Astrocyte of the spinal cord (primary cell): ENCODE results near the gene KDM1A.
A peak's percentile ranks its signal among the peaks of the same experiment; 100 is the strongest.

Experiments
- DNase-seq: peaks from one replicate; pipeline ENCODE4 v3.0.0; 2011; ENCODE audit warnings: low read depth, low spot score
- H3K4me3 ChIP-seq: 2 replicates; pipeline ENCODE4 v1.5.1; 2011; ENCODE audit warnings: low read depth, mild to moderate bottlenecking, low read length, moderate library complexity
- in situ Hi-C: cut with HindIII; loops from 2 replicates; pipeline ENCODE4 v1.10.0; 2017; ENCODE audit warnings: low sequenced_read_pairs
- TF ChIP-seq, protein P1 (sequence below): IDR thresholded peaks from 2 replicates; pipeline ENCODE4 v1.5.1; 2012; ENCODE audit warnings: low read depth, mild to moderate bottlenecking, low read length, inconsistent platforms

Gene KDM1A

DNA sequence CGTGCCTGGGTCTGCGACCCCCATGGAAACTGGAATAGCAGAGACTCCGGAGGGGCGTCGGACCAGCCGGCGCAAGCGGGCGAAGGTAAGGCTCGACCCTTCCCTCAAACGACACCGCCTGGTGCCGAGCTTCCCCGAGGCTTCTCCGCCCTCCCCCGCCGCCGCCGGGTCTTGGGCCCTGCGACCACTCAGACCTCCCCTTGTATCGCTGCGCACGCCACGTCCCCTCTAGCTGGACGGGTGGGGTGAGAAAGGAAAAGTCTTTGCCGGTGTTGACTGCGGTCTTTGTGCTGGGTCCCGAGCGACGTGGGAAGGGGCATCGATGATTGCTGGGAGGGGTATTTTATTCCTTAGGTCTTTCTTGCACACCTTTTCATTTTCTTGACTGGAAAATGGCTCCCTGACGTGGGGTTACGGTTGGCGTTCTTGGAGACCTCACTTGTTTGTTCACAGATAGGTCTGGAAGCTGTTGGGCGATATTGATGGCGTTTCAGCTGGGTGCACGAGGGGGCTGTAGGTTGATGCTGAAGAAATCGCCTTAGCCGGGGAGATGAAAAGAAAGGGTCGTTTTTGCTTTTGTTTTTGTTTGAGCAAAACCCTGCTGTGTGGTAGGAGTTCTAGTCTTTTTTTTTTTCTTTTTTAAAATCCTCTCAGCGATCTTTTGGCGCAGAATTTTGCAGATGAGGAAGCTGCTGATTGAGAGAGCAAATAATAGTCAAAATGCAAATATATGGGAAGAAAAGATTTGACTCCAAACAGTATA is 776 bp downstream of the KDM1A start:
- in situ Hi-C loops: no loop called here
- H3K4me3 ChIP-seq: peak overlapping the region; percentile 95
- DNase-seq: peak; percentile 53
- TF ChIP-seq, protein P1, sequence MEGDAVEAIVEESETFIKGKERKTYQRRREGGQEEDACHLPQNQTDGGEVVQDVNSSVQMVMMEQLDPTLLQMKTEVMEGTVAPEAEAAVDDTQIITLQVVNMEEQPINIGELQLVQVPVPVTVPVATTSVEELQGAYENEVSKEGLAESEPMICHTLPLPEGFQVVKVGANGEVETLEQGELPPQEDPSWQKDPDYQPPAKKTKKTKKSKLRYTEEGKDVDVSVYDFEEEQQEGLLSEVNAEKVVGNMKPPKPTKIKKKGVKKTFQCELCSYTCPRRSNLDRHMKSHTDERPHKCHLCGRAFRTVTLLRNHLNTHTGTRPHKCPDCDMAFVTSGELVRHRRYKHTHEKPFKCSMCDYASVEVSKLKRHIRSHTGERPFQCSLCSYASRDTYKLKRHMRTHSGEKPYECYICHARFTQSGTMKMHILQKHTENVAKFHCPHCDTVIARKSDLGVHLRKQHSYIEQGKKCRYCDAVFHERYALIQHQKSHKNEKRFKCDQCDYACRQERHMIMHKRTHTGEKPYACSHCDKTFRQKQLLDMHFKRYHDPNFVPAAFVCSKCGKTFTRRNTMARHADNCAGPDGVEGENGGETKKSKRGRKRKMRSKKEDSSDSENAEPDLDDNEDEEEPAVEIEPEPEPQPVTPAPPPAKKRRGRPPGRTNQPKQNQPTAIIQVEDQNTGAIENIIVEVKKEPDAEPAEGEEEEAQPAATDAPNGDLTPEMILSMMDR: no peak

DNA sequence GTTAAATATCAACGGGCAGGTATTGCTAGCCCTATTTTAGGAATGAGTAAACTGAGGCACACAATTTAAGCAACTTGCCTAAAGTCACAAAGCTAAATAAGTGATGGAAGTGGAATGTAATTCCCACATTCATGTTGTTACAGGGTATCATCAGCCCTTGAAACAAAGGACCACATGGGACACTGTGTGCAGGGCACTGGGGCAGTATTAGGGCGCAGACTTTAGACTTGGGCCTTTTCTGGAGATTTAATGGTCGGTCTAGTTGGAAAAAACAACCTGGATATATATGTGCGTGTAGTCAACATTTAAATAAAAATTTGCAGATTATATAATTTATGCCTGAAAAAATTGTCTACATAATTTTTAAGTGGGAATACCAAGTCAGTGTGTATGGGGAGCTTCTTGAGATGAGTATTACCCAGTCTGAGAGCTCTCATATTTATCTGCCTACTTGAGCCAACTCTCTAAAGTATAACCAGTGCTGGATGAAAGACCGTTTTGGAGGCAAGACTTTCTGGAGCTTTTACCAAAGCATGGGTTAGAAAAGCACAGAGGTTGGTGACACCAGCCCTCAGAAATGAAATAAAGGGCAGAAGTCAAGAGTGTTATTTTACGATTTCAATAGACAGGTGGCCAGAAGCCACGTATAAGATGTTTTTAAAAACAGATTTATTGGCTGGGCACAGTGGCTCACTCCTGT is 1.6 kb downstream of the KDM1A start:
- in situ Hi-C loops: no loop called here
- TF ChIP-seq, protein P1: no peak
- H3K4me3 ChIP-seq: peak overlapping the region; percentile 95
- DNase-seq: peak; percentile 19

DNA sequence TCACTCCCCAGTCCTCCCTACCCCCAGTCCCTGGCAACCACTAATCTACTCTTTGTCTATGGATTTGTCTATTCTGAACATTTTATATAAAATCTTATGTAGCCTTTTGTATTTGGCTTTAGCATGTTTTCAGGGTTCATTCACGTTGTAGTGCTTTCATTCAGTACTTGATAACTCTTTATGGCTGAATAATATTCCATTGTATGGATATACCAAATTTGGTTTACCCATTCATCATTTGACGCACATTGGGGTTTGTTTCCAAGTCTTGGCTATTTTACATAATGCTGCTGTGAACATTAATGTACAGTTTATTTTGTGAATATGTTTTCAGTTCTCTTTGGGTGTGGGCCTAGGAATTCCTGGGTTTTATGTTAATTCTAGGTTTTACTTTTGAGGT is 2.6 kb downstream of the KDM1A start:
- no peak overlapping the region for H3K4me3 ChIP-seq
- in situ Hi-C loops: no loop called here
- TF ChIP-seq, protein P1: no peak
- DNase-seq: no peak

DNA sequence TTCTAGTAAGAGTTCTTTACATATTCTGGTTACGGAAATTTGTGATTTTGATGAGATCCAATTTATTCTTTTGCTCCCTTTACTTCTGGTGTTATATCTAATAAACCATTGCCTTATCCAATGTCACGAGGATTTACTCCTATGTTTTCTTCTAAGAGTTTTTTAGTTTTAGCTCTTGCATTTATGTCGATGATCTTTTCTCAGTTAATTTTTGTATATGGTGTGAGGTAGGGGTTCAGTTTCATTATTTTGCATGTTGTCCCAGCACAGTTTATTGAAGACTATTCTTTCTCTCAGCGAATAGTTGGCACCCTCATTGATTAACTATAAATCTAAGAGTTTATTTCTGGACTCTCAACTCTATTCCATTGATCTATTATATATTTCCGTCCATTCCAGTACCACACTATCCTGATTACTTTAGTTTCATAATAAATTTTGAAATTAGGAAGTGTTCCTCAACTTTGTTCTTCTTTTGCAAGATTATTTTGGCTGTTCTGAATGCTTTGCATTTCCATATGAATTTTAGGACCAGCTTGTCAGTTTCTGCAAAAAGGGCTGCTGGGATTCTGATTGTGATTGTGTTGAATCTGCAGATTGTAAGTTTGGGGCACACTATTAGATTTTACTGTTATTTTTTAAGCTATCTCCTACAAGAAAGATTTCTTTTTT is 4.0 kb downstream of the KDM1A start:
- TF ChIP-seq, protein P1: no peak
- no peak overlapping the region for H3K4me3 ChIP-seq
- in situ Hi-C loops: no loop called here
- DNase-seq: no peak

DNA sequence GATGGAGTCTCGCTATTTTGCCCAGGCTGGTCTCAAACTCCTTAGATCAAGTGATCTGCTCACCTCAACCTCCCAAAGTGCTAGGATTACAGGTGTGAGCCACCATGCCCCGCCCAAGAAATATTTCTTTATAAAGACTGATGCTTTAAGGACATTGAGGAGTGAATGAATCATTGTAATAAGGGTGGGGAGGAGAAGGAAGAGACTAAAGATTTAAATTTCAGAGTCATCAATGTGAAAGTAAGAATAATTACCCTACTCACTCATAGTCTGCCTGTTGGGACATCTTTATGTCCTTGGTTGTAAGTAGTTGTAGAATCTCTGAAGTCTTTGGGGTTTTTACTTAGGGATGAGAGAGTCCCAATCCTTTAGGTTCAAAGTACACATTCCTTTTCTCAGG is 7.3 kb downstream of the KDM1A start:
- in situ Hi-C loops: no loop called here
- no peak for DNase-seq
- H3K4me3 ChIP-seq: no peak overlapping the region
- TF ChIP-seq, protein P1: no peak

DNA sequence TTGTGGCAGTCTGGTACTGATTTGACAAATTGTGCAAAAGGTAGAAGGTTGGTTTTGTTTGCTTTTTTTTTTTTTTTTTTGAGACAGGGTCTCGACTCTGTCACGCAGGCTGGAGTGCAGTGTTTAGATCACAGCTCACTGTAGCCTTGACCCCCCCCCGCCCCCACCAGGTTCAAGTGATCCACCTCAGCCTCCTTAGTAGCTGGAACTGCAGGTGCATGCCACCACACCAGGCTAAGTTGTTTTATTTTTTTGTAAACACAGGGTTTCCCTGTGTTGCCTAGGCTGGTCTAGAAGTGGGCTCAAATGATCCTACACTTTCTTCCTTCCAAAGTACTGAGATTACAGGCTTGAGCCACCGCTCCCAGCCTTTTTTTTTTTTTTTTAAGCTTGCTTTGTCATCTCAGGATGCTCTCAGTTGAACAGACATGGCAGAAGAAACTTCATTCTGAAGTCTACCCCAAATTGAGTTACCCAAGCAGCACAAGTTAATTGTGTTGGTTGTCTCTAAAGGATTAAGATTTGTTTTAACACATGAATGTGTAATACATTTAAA is 8.2 kb downstream of the KDM1A start:
- H3K4me3 ChIP-seq: no peak overlapping the region
- TF ChIP-seq, protein P1: no peak
- in situ Hi-C loops: no loop called here
- DNase-seq: no peak
